ENCODE results near the gene ROPN1L. TPM values are rescaled to one million over a fixed set of nuclear protein-coding genes. Genes with fewer than 3 reads are reported as not detected.
"Not testable (repeated sequence)": the region's sequence is repeated elsewhere in the genome, so short reads cannot be mapped to it uniquely, and the experiment has no call there.

Gene ROPN1L
- total RNA-seq, 2 donors from 2014 or later: 0.66 to 1.0 TPM

- no peak overlapping the region for H3K27ac Mint-ChIP-seq
- ATAC-seq (replicated peaks): no peak
- H3K27me3 Mint-ChIP-seq: no peaks in the 10 kb centered on the region
- H3K9me3 Mint-ChIP-seq: no peaks in the 10 kb centered on the region
- no peaks in the 10 kb centered on the region for H3K36me3 Mint-ChIP-seq (ENCODE audit: low read depth)
- no peak overlapping the region for H3K4me3 Mint-ChIP-seq
- H3K4me1 Mint-ChIP-seq: peaks cover 14% of the 10 kb centered on the region
Measured at GRCh38 chr5:10488144-10488543, 46.5 kb downstream of the ROPN1L start.

GRCh38 chr5:10489810-10490426, 48.2 kb downstream of the ROPN1L start:
- no peaks in the 10 kb centered on the region for H3K9me3 Mint-ChIP-seq
- peaks cover 14% of the 10 kb centered on the region for H3K4me1 Mint-ChIP-seq
- no peaks in the 10 kb centered on the region for H3K36me3 Mint-ChIP-seq (ENCODE audit: low read depth)
- H3K4me3 Mint-ChIP-seq: peak overlapping the region; percentile 10
- peak; percentile 71 for ATAC-seq (replicated peaks)
- H3K27ac Mint-ChIP-seq: no peak overlapping the region
- no peaks in the 10 kb centered on the region for H3K27me3 Mint-ChIP-seq

DNA sequence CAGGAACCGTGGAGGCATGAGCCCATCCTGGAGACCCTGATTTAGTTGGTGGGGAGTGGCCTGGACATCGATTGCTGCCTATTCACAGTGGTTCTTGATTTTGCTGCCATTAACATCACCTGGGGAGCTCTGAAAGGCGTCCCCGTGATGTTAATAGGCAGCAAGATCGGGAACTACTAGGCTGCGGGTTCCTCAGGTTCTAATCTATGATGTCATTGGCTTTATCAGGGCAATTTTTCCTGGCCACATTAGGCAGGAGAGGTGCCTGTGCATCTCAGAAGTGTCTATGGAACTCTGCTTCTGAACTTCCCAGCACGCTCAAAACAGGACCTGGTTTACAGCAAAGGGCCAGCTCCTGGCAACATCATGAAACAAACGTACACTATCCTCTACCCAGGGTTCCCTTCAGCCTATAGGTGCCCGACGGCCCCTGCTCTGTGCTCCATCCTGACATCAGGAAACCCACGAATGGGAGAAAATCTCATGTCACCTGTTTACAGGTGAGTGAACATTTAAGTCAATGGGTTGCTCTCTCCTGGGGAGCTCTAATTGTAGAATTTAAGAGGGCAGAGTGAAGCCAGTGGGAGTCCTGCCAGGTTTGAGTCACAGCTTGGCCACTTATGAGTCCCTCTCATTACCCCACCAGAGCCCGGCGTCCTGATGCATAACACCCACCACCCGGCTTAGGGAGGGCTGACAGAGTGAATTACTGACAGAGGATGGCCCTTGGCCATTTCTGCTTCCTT, 49.4 kb downstream of the ROPN1L start:
- H3K4me1 Mint-ChIP-seq: peaks cover 14% of the 10 kb centered on the region
- no peaks in the 10 kb centered on the region for H3K27me3 Mint-ChIP-seq
- H3K36me3 Mint-ChIP-seq (ENCODE audit: low read depth): no peaks in the 10 kb centered on the region
- H3K4me3 Mint-ChIP-seq: no peak overlapping the region
- no peak for ATAC-seq (replicated peaks)
- H3K27ac Mint-ChIP-seq: no peak overlapping the region
- no peaks in the 10 kb centered on the region for H3K9me3 Mint-ChIP-seq

GRCh38 chr5:10491673-10492026, 50.0 kb downstream of the ROPN1L start:
- H3K36me3 Mint-ChIP-seq (ENCODE audit: low read depth): no peaks in the 10 kb centered on the region
- no peak overlapping the region for H3K27ac Mint-ChIP-seq
- ATAC-seq (replicated peaks): no peak

DNA sequence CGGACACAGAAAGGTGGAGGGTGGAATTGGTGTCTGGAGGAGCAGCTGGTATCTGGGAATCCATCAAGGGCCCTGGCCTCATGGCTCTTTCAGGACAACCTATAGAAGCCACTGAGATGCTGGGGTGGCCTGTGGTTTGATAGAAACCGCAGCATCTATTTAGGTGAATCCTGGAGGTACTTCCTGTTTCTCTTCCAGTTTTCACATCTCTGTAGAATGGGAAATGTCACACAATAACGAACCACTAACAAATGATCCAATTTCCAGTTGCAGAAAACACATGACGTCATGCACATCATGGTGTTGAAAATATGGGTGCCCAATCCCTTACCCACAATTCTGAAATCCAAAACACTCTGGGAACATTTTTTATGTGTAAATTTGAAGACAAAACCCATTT, 52.2 kb downstream of the ROPN1L start:
- Mint-ChIP-seq H3K27me3 (no peaks in the 10 kb centered on the region), H3K4me3 (no peak overlapping the region), H3K4me1 (peaks cover 12% of the 10 kb centered on the region), H3K27ac (no peak overlapping the region), H3K36me3 (ENCODE audit: low read depth) (no peaks in the 10 kb centered on the region), H3K9me3 (no peaks in the 10 kb centered on the region)
- no peak for ATAC-seq (replicated peaks)

More at GRCh38 chr5:10491673-10492026, 50.0 kb downstream of the ROPN1L start:
- no peak overlapping the region for H3K4me3 Mint-ChIP-seq
- peaks cover 14% of the 10 kb centered on the region for H3K4me1 Mint-ChIP-seq
- H3K9me3 Mint-ChIP-seq: no peaks in the 10 kb centered on the region
- no peaks in the 10 kb centered on the region for H3K27me3 Mint-ChIP-seq

DNA sequence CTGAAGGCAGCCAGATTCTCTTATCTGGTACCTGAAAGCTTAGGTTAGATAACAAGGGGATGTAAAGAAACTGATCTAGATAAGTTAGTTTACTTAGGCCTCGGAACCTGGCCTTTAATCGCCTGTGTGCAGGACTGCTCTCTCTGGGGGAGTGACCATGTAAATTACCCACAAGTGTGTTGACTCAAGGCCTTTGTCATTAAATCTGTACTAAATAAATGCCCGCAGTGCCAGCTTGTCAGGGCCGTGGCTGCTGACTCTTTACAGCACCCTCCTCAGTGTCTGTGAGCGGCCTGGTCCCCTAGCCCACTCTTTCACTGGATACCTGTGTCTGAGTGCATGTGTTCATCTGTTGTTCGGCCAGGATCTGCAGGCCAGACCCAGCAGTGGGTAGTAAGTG, 52.8 kb downstream of the ROPN1L start:
- not testable (repeated sequence) for H3K27me3 Mint-ChIP-seq; H3K36me3 Mint-ChIP-seq (ENCODE audit: low read depth); H3K4me1 Mint-ChIP-seq; H3K9me3 Mint-ChIP-seq; ATAC-seq (replicated peaks); H3K4me3 Mint-ChIP-seq; H3K27ac Mint-ChIP-seq

GRCh38 chr5:10497554-10497953, 55.9 kb downstream of the ROPN1L start:
- no peak overlapping the region for H3K4me3 Mint-ChIP-seq
- no peaks in the 10 kb centered on the region for H3K27me3 Mint-ChIP-seq
- H3K9me3 Mint-ChIP-seq: no peaks in the 10 kb centered on the region
- H3K27ac Mint-ChIP-seq: no peak overlapping the region
- no peaks in the 10 kb centered on the region for H3K4me1 Mint-ChIP-seq
- no peaks in the 10 kb centered on the region for H3K36me3 Mint-ChIP-seq (ENCODE audit: low read depth)
- ATAC-seq (replicated peaks): no peak

DNA sequence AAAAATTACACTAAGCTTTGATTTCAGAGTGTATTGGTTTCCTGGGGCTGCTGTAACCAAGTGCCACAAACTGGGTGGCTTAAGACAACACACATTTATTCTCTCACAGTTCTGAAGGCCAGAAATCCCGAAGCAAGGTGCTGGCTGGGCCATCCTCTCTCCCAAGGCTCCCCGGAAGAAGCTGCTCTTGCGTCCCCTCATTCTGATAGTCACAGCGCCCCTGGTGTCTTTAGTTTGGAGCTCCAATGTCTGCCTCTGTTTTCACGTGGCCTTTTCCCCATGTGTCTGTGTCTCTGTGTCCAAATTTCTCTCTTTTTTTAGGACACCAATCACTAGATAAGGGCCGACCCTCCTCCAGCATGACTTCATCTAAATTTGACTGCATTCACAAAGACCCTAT, 56.7 kb downstream of the ROPN1L start:
- Mint-ChIP-seq H3K4me1 (no peaks in the 10 kb centered on the region), H3K36me3 (ENCODE audit: low read depth) (no peaks in the 10 kb centered on the region), H3K9me3 (no peaks in the 10 kb centered on the region), H3K4me3 (no peak overlapping the region), H3K27me3 (no peaks in the 10 kb centered on the region), H3K27ac (no peak overlapping the region)
- no peak for ATAC-seq (replicated peaks)

DNA sequence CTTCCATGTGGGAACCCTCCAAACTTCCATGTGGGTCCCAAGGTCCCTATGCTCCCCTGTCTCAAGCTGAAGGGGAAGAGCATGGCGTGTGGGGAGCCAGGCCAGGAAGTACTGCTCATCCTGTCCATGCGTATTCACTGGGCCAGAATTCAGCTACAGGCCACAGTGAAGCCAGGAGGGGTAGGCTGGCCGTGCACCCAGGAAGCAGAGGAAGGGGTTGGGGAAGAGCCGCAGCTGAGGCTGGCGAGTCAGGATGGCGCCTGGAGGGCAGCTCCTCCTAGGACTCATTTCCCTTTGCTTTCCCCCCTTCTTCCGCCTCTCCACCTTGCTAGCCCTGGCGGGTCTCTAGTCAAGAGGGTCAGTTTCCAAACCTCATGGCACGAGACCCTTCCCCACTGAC, 57.4 kb downstream of the ROPN1L start:
- H3K27me3 Mint-ChIP-seq: no peaks in the 10 kb centered on the region
- no peaks in the 10 kb centered on the region for H3K4me1 Mint-ChIP-seq
- no peak for ATAC-seq (replicated peaks)
- H3K4me3 Mint-ChIP-seq: no peak overlapping the region
- H3K27ac Mint-ChIP-seq: no peak overlapping the region
- no peaks in the 10 kb centered on the region for H3K36me3 Mint-ChIP-seq (ENCODE audit: low read depth)
- no peaks in the 10 kb centered on the region for H3K9me3 Mint-ChIP-seq

DNA sequence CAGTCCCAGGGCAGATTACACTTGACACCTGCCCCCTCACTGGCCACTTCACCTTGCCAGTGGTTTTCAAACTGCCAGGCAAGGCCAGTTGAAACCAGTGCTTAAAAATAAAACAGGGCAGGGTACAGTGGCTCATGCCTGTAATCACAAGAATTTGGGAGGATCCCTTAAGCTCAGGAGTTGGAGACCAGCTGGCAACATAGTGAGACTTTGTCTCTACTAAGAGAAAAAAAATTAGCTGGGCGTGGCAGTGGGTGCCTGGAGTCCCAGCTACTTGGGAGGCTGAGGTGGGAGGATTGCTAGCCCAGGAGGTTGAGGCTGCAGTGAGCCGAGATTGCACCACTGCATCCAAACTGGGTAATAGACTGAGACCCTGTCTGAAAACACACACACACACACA, 58.1 kb downstream of the ROPN1L start:
- Mint-ChIP-seq H3K36me3 (ENCODE audit: low read depth) (no peaks in the 10 kb centered on the region), H3K9me3 (no peaks in the 10 kb centered on the region), H3K4me3 (no peak overlapping the region), H3K4me1 (no peaks in the 10 kb centered on the region), H3K27me3 (no peaks in the 10 kb centered on the region), H3K27ac (no peak overlapping the region)
- no peak for ATAC-seq (replicated peaks)

- Mint-ChIP-seq H3K4me1 (no peaks in the 10 kb centered on the region), H3K36me3 (ENCODE audit: low read depth) (no peaks in the 10 kb centered on the region), H3K4me3 (no peak overlapping the region), H3K9me3 (no peaks in the 10 kb centered on the region), H3K27me3 (no peaks in the 10 kb centered on the region), H3K27ac (no peak overlapping the region)
- no peak for ATAC-seq (replicated peaks)
Measured at GRCh38 chr5:10500669-10501068, 59.0 kb downstream of the ROPN1L start.

GRCh38 chr5:10501554-10502075, 59.9 kb downstream of the ROPN1L start:
- H3K27me3 Mint-ChIP-seq: no peaks in the 10 kb centered on the region
- no peak for ATAC-seq (replicated peaks)
- no peak overlapping the region for H3K4me3 Mint-ChIP-seq
- H3K27ac Mint-ChIP-seq: no peak overlapping the region
- no peaks in the 10 kb centered on the region for H3K9me3 Mint-ChIP-seq
- no peaks in the 10 kb centered on the region for H3K4me1 Mint-ChIP-seq
- H3K36me3 Mint-ChIP-seq (ENCODE audit: low read depth): no peaks in the 10 kb centered on the region

GRCh38 chr5:10502130-10502529, 60.5 kb downstream of the ROPN1L start:
- Mint-ChIP-seq H3K36me3 (ENCODE audit: low read depth) (no peaks in the 10 kb centered on the region), H3K4me1 (no peaks in the 10 kb centered on the region), H3K4me3 (no peak overlapping the region), H3K27ac (no peak overlapping the region), H3K27me3 (no peaks in the 10 kb centered on the region), H3K9me3 (no peaks in the 10 kb centered on the region)
- no peak for ATAC-seq (replicated peaks)

GRCh38 chr5:10502578-10502977, 60.9 kb downstream of the ROPN1L start:
- Mint-ChIP-seq H3K27ac (no peak overlapping the region), H3K27me3 (no peaks in the 10 kb centered on the region), H3K4me1 (no peaks in the 10 kb centered on the region), H3K9me3 (no peaks in the 10 kb centered on the region), H3K36me3 (ENCODE audit: low read depth) (no peaks in the 10 kb centered on the region), H3K4me3 (no peak overlapping the region)
- no peak for ATAC-seq (replicated peaks)

- no peaks in the 10 kb centered on the region for H3K36me3 Mint-ChIP-seq (ENCODE audit: low read depth)
- no peak overlapping the region for H3K27ac Mint-ChIP-seq
- no peaks in the 10 kb centered on the region for H3K9me3 Mint-ChIP-seq
- H3K4me1 Mint-ChIP-seq: no peaks in the 10 kb centered on the region
- no peak for ATAC-seq (replicated peaks)
- no peaks in the 10 kb centered on the region for H3K27me3 Mint-ChIP-seq
- H3K4me3 Mint-ChIP-seq: no peak overlapping the region
Measured at GRCh38 chr5:10503321-10503720, 61.6 kb downstream of the ROPN1L start.

All from activated T-helper 17 cell treated with anti-CD3 and anti-CD28 coated beads, Interleukin-2, amount 50 U/mL, for 72 hours (primary cell).